Stimulated activated CD4-positive, alpha-beta T cell treated with anti-CD3 and anti-CD28 coated beads, Interleukin-15, amount 100 ng/mL, for 48 hours (primary cell): ENCODE results near the gene VAMP8.
A peak's percentile ranks its signal among the peaks of the same experiment; 100 is the strongest.
"Not testable (repeated sequence)": the region's sequence is repeated elsewhere in the genome, so short reads cannot be mapped to it uniquely, and the experiment has no call there.

Source experiments
- DNase-seq, 2 donors: peaks; one replicate each; pipeline ENCODE4 v3.0.0-alpha.2; 2020; ENCODE audit warnings: low read depth in 2 of 2

The VAMP8 gene

GRCh38 chr2:85598594-85599340, 21.4 kb downstream of the VAMP8 start:
- DNase-seq = no peak

- no peak for DNase-seq
Measured at GRCh38 chr2:85599468-85600234, 22.3 kb downstream of the VAMP8 start.

GRCh38 chr2:85600235-85600575, 22.8 kb downstream of the VAMP8 start:
- DNase-seq = no peak

- DNase-seq = no peak
Measured at GRCh38 chr2:85600951-85601770, 23.8 kb downstream of the VAMP8 start.

- DNase-seq = no peak
Measured at GRCh38 chr2:85601771-85602475, 24.5 kb downstream of the VAMP8 start.

GRCh38 chr2:85602476-85603234, 25.3 kb downstream of the VAMP8 start, which contains the start of gene TMEM150A:
TMEM150A (minus strand) TSS chr2:85602698; CDS start chr2:85601948, 750 bp downstream.
- peak; percentile 71 to 86 for DNase-seq

- DNase-seq = not testable (repeated sequence)
Measured at GRCh38 chr2:85604133-85604444, 26.7 kb downstream of the VAMP8 start.

GRCh38 chr2:85604568-85605339, 27.4 kb downstream of the VAMP8 start:
- no peak for DNase-seq

GRCh38 chr2:85605406-85606115, 28.2 kb downstream of the VAMP8 start:
- DNase-seq = no peak

- DNase-seq = no peak
Measured at GRCh38 chr2:85606116-85606455, 28.7 kb downstream of the VAMP8 start.

- DNase-seq = no peak
Measured at GRCh38 chr2:85607268-85608215, 30.2 kb downstream of the VAMP8 start.

GRCh38 chr2:85611217-85611704, 33.9 kb downstream of the VAMP8 start:
- DNase-seq = no peak

- DNase-seq = peak; percentile 81 to 86
Measured at GRCh38 chr2:85611705-85612587, 34.6 kb downstream of the VAMP8 start, which contains the start of gene C2orf68. C2orf68 (minus strand) TSS chr2:85612066; CDS start chr2:85611984, 82 bp downstream.

- DNase-seq = no peak
Measured at GRCh38 chr2:85613717-85614515, 36.5 kb downstream of the VAMP8 start.

- DNase-seq = not testable (repeated sequence)
Measured at GRCh38 chr2:85614757-85615156, 37.4 kb downstream of the VAMP8 start.

- no peak for DNase-seq
Measured at GRCh38 chr2:85615413-85615728, 38.0 kb downstream of the VAMP8 start.

- DNase-seq = not testable (repeated sequence)
Measured at GRCh38 chr2:85617723-85618122, 40.3 kb downstream of the VAMP8 start.
